A375 (cell line): ENCODE data around the gene HAVCR1. TPM values are rescaled to one million over a fixed set of nuclear protein-coding genes. Genes with fewer than 3 reads are reported as not detected.

ENCODE experiments used
- total RNA-seq: library from RNA; depleted of rRNA; stranded (reverse); fragments of >200 nt; shearing (Covaris generic); gene quantifications from 2 replicates; pipeline ENCODE4 v1.2.3, GENCODE V29; 2014; rRNA removed

Gene HAVCR1
- not detected in 2 replicates for total RNA-seq

DNA sequence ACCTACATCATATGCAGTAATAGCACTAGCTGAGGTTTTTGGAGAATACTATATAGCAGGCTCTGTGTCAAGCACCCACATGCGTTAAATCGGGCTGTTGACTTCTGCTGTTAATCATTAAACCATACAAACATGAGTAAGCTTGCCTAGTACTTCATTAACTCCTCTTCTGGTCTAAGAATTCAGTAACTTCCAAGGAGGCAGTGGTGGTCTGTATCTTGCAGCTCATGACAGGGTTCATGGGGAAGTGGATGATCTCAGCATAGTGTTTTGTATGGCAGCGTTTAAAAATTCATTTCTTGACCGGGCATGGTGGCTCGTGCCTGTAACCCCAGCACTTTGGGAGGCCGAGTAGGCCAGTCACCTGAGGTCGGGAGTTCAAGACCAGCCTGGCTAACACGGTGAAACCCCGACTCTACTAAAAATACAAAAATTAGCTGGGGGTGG, at the start of gene HAVCR1:
HAVCR1 (minus strand) TSS at position 24 of the 447 bp plus-strand sequence. CDS start 1,173 bp downstream, outside the sequence.

Other genes starting within 250 kb of the HAVCR1 start
- not detected in 2 replicates for gene PPP1R2B, start 208.8 kb downstream of the HAVCR1 start, total RNA-seq
- gene TIMD4, start 95.9 kb downstream of the HAVCR1 start, total RNA-seq = not detected in 2 replicates
- gene HAVCR2, start 49.9 kb upstream of the HAVCR1 start, total RNA-seq = 1.2 TPM in 1 of 2 replicates, not detected in the other
- gene MED7, start 83.7 kb upstream of the HAVCR1 start, total RNA-seq = 6.1 and 7.6 TPM in 2 replicates
- not detected in 2 replicates for gene GARIN3, start 107.1 kb upstream of the HAVCR1 start, total RNA-seq
- not detected in 2 replicates for gene ITK, start 121.7 kb upstream of the HAVCR1 start, total RNA-seq
- 8.4 and 14.2 TPM in 2 replicates for gene CYFIP2, start 207.0 kb upstream of the HAVCR1 start, total RNA-seq